Measurements from ENCODE around the gene TMC7.

GRCh38 chr16:18945233-18945632, 38.5 kb upstream of the TMC7 start:
- no peak for TF ChIP-seq CTCF (IDR thresholded peaks at IDR 0.05)
- TF ChIP-seq POLR2A (IDR thresholded peaks at IDR 0.05), result no peak

All from esophagus squamous epithelium (tissue), 4 donors.